ENCODE data around the gene RABGAP1L.
"Not testable (repeated sequence)": the region's sequence is repeated elsewhere in the genome, so short reads cannot be mapped to it uniquely, and the experiment has no call there.

- not testable (repeated sequence) for TF ChIP-seq EP300, POLR2A (IDR thresholded peaks at IDR 0.05)
Measured at GRCh38 chr1:174127176-174127575, 32.1 kb upstream of the RABGAP1L start.

All from gastroesophageal sphincter (tissue), 2 donors.